IPS-15b (cell line): Measurements from ENCODE around the gene TTLL11.
A peak's percentile ranks its signal among the peaks of the same experiment; 100 is the strongest.

Experiments used
- H3K27me3 ChIP-seq: one replicate; pipeline ENCODE4 v1.6.1; 2013; ENCODE audit warnings: low read length; ENCODE audit not compliant: control insufficient read depth, insufficient read depth
- H3K36me3 ChIP-seq: one replicate; pipeline ENCODE4 v1.6.1; 2013; ENCODE audit warnings: low read length; ENCODE audit not compliant: control insufficient read depth, insufficient read depth
- H3K4me1 ChIP-seq: one replicate; pipeline ENCODE4 v1.6.1; 2013; ENCODE audit warnings: mild to moderate bottlenecking, low read length; ENCODE audit not compliant: control insufficient read depth, insufficient read depth
- H3K4me3 ChIP-seq: one replicate; pipeline ENCODE4 v1.5.1; 2013; ENCODE audit warnings: low read depth, low read length
- H3K9ac ChIP-seq: one replicate; pipeline ENCODE4 v1.6.1; 2013; ENCODE audit warnings: low read depth, mild to moderate bottlenecking, low read length
- H3K9me3 ChIP-seq: one replicate; pipeline ENCODE4 v1.6.1; 2013; ENCODE audit warnings: mild to moderate bottlenecking, low read length; ENCODE audit not compliant: control insufficient read depth, insufficient read depth

Gene TTLL11

DNA sequence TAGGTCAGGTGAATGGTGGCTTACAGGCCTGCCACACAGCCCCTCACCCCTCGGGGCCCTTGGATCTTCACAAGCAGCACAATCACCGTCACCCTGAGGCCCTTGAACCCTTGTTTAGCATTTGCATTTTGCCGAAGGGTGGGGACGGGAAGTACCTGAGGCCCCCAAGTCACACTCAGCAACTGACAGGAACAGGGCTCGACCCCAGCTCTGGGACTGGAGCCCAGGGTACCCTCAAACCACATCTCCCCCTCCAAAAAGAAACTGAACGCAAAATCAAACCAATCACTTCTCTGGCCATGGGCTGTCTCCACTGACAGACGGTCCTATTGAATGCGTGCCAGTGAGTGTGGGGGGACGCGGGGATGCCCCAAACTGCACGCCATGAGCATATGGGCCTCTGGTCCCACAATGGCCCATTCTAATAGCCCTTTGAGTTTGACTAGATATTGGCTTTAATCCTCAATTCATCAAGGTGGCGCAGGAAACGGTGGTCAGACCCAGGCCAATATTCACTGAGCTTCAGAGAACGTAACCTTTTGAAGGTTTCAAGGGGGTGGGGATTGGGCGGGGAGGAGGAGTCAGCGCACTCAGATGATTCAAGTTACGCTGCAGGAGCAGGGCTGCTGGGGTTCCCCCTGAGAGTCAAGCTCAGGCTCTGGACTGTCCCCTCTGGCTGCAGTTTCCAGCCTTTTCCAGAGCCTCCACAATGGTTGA is 265.7 kb downstream of the TTLL11 start:
- peaks cover 12% of the 10 kb centered on the region for H3K4me1 ChIP-seq
- no peak overlapping the region for H3K4me3 ChIP-seq
- no peaks in the 10 kb centered on the region for H3K36me3 ChIP-seq
- H3K9ac ChIP-seq, result no peak overlapping the region
- no peaks in the 10 kb centered on the region for H3K27me3 ChIP-seq
- no peaks in the 10 kb centered on the region for H3K9me3 ChIP-seq

DNA sequence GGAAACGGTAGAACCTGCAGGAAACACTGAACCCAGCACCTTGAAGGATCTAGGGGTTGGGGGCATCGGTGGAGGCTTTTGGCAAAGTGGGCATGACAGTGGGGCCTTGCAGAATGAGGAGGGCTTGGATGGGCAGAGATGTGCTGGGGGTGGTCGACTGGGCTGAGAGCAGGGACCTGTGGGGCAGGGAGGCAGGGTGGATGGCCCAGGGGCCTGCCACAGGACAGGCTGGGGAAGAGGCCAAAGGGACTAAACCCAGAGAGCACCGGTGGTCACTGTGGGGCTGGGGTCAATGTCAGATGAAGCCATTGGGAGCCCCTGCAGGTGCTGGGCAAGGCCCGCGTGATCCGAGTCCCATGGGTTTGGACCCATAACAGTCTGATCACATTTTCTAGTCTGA is 266.4 kb downstream of the TTLL11 start:
- Histone ChIP-seq H3K4me1 (peaks cover 14% of the 10 kb centered on the region), H3K9ac (no peak overlapping the region), H3K27me3 (no peaks in the 10 kb centered on the region), H3K36me3 (no peaks in the 10 kb centered on the region), H3K9me3 (no peaks in the 10 kb centered on the region), H3K4me3 (no peak overlapping the region)

DNA sequence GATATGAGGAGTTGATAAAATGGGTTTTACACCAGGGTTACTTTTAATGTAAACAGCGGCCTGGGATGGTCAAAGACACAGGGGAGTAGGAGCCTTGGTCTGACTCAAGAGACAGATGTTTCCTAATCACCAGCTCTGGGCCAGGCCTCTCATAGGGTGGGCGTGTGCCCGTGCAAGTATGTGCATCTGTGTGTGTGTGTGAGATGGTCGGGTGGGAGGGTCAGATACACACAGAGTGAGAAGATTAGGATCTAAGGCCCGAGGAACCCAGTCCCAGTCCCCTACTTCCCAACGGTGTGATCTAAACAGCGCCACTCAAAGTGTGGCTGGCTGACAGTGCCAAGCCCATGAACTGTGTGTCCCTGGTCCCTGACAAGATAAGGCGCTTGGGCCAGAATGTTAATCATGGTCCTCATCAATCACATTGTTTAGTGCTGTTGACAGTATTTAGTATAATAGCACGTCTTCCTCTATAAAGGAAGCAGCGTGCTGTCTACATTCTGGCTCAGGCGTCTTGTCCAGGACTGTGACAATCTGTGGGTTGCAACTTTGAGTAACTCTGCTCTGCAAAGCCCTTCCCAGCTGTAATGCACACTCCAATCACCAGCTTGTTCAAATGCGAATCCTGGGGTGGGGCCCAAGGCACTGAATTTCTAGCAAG is 267.9 kb downstream of the TTLL11 start:
- Histone ChIP-seq H3K36me3 (no peaks in the 10 kb centered on the region), H3K27me3 (no peaks in the 10 kb centered on the region), H3K4me1 (peaks cover 17% of the 10 kb centered on the region), H3K9ac (no peak overlapping the region), H3K4me3 (no peak overlapping the region), H3K9me3 (no peaks in the 10 kb centered on the region)

DNA sequence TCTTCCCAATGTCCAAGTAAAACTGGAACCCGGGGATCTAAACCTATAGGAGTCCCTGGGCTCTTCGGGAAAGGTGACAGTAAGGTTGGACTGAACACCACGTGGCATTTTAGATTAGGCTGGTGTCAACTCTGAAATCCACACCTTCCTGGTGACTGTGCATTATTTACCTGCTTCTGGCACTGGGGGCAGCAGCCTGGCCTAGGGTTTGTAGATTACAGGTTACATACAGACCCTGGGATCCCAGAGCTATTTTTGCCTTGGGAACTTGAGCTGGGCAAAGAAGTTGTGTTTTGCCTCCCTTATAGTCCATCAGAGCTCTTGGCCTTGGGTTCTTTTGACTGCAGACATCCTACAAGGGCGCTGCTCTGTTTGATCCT is 268.5 kb downstream of the TTLL11 start:
- Histone ChIP-seq H3K36me3 (no peaks in the 10 kb centered on the region), H3K4me1 (peaks cover 19% of the 10 kb centered on the region), H3K9ac (no peak overlapping the region), H3K27me3 (no peaks in the 10 kb centered on the region), H3K9me3 (no peaks in the 10 kb centered on the region), H3K4me3 (no peak overlapping the region)

DNA sequence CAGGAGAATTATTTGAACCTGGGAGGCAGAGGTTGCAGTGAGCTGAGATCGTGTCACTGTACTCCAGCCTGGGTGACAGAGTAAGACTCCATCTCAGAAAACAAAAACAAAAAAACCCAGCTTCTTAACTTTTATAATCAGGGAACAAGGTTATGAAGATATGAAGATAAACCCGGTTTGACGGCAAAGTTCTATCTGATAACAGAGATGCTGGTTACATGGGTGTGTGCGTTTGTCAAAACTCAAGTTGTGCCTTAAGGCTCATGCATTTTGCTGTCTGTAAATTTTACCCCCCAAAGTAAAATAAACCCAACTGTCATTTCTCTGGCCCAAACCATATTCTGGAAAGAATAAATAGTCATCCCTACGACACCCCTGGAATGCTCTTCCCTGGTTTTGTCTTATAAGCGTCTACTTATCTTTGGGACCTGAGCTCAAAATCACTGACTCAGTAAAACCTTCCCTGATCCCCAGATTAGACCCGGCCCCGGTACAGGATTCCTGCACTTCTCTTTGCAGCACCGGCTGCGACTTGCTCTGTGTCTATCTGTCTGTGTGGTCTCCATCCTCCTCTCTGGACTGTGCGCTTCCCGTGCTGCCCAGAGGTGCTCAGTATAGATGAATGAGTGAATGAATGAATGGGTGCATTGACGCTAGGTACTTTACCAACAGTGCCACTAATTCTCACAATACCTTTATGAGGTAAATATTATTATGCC is 269.5 kb downstream of the TTLL11 start:
- Histone ChIP-seq H3K4me1 (peaks cover 27% of the 10 kb centered on the region), H3K9ac (no peak overlapping the region), H3K4me3 (no peak overlapping the region), H3K9me3 (no peaks in the 10 kb centered on the region), H3K27me3 (no peaks in the 10 kb centered on the region), H3K36me3 (no peaks in the 10 kb centered on the region)

DNA sequence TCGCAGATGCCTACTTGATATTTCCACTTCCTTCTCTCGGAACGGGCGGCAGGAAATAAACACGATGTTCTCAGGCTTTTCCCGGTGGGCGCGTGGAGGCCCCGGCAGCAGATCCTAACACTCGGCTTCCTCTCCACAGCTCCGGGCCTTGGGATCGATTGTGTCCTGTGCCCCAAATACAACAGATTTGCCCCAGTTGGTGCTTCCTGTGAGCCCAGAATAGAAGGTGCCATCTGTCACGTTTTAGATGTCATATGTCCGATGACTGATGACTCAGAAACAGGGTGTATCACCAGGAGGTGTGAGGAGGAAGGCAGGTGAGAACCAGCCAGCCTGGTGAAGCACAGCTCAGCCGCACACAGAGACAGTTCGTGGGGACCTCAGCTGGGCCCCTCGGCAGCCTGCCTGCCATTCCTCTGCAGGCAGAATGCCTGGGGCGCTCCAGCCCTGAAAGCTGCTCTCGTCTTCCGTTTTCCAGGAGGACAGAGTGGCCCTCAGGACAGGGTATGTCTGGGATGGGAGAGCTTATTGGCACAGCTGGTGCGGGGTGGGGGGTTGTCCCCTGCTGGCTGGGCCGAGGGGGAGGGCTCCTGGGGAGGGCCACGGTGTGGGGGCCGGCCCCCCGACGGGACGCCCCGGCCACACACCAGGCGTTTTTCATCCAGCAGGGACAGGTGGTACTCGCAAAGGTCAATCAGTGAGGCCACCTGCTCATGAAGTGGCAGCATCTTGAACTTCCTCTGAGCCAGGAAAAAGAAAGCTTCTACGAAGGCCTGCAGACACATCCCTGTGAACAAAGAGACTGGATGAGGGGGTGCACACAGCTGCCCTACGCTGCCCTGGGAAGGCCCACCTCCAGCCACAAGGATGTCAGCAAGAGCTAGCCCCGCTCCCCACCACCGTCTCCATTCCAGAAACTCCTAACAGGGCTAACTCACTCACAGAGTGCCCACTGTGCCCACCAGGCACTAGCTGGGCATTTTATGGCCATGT is 270.7 kb downstream of the TTLL11 start:
- H3K36me3 ChIP-seq, result no peaks in the 10 kb centered on the region
- no peak overlapping the region for H3K9ac ChIP-seq
- H3K4me3 ChIP-seq, result no peak overlapping the region
- H3K9me3 ChIP-seq, result no peaks in the 10 kb centered on the region
- peaks cover 25% of the 10 kb centered on the region for H3K4me1 ChIP-seq
- no peaks in the 10 kb centered on the region for H3K27me3 ChIP-seq

DNA sequence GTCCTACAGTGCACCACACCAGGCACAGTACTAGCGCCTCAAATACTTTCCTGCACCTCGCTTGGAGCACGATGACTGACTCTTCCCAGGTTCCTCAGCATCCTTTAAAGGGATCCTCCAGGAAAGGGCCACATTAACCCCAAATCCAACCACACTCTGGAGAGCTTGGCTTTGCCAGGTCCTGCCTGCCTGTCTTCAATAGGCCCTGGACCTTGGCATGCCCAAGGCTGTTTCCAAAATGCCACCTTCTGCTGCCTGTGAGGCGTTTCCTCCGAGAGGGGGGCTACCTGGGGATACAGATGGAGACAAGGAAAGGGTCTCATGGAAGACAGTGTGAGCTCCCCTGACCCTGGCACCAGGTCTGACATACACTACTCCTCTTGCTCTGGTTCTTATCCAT is 271.8 kb downstream of the TTLL11 start:
- H3K4me1 ChIP-seq, result peaks cover 27% of the 10 kb centered on the region
- H3K9me3 ChIP-seq, result no peaks in the 10 kb centered on the region
- H3K36me3 ChIP-seq, result no peaks in the 10 kb centered on the region

DNA sequence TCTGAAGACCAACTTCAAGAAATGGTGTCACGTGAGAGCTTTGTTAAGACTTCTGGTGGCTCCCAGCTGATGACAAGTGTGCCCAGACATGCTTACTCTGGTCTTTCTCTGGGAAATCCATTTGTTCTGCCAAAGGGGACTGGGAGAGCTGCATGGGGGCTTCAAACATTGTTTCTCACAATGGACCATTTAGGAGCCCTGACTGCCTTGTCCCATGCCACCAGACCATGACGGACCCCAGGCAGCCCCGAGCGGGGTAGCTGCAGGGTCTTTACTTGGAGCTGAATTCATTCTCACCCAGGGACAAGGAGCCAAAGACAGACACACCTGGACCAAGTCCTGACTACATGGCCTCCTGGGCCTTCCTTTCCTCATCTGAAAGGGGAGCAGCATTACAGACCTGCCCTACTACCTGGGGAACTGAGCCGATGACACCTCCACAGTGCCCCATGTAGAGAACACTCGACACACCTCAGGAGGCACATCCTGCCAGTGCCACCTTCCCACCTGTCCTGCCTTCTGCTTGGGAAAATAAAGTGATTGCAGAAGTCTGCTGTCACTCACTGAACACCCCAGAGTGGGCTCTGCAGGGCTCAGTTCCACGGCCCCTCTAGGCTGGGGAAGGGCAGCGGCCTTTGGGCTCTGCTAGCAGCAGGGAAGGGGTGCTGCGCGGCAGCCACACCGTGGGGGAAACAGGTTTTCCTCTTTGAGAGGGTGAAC is 272.7 kb downstream of the TTLL11 start:
- H3K9me3 ChIP-seq, result no peaks in the 10 kb centered on the region
- H3K27me3 ChIP-seq, result no peaks in the 10 kb centered on the region
- no peak overlapping the region for H3K4me3 ChIP-seq
- peaks cover 25% of the 10 kb centered on the region for H3K4me1 ChIP-seq
- H3K36me3 ChIP-seq, result no peaks in the 10 kb centered on the region
- no peak overlapping the region for H3K9ac ChIP-seq

More for the DNA sequence above, 271.8 kb downstream of the TTLL11 start:
- H3K27me3 ChIP-seq, result no peaks in the 10 kb centered on the region
- H3K9ac ChIP-seq, result no peak overlapping the region
- no peak overlapping the region for H3K4me3 ChIP-seq

DNA sequence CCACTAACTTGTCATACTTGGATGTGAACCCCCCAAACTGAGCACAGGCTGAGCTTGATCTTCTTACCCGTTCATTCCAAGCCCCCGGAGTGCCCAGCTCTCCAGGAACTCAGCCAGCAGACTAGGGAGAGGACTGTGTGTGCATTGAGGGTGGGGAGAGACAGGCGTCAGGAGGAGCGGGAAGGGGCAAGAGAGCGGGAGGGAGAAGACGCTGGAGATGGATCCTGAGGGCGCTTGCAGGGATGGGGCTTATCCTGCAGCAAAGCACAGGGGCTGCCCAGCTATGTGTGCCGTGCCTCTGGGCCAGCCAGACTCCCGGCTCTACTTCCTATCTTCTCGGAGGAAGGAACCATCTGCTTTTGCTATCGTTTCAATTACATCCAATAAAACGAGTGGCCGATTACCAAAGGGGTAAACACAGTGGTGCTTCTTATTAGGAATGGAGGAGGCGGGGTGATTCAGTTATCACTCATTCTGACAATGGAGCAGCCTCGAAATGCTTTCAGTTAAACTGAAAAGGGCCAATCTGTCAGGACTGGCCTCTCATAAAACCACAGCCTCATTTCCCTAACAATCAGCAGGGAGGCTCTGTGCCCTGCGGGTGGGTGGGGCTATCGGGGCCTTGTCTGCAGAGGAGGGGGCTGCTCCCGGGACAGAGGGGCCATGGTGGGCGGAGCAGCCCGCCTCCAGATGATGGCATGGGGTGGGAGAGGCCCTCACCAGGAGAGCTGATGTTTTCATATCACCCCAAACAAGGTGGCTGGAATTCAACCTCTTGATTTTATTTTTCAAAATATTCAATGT is 273.5 kb downstream of the TTLL11 start:
- Histone ChIP-seq H3K9ac (no peak overlapping the region), H3K9me3 (no peaks in the 10 kb centered on the region), H3K27me3 (no peaks in the 10 kb centered on the region), H3K36me3 (no peaks in the 10 kb centered on the region), H3K4me3 (peak overlapping the region; percentile 30), H3K4me1 (peaks cover 21% of the 10 kb centered on the region)

DNA sequence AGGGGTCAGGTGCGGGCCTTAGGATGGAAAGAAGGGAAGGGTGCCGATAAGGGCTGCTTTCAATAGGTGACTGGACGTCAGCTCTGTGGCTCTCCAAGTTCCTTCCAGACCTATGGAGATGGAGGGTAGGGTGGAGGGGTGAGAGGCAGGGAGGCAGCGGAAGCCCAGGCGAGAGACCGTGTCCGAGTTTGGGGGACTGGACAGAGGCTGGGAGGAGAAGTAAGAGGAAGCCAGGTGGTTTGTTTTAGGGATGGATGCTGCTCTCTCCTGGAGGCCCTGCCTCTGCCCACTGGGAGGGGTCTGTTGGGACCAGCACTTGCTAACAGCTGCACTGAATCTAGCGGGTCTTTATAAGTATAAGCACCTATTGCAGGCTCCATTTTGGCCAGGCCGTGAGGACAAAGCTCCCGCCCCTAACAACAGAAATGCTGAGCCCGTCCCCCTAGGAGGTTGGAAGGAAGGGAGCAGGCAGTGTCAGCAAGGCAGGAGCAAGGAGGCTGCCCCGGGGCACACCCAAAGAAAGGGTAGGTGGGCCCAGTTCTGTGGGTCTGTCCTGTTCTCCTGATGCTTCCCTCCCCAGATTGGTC is 274.2 kb downstream of the TTLL11 start:
- Histone ChIP-seq H3K36me3 (no peaks in the 10 kb centered on the region), H3K9ac (no peak overlapping the region), H3K9me3 (no peaks in the 10 kb centered on the region), H3K4me3 (no peak overlapping the region), H3K4me1 (peaks cover 21% of the 10 kb centered on the region), H3K27me3 (no peaks in the 10 kb centered on the region)
